Tibial nerve (tissue), 4 donors: ENCODE results near the gene MAP2K1. TPM values are rescaled to one million over a fixed set of nuclear protein-coding genes. Genes with fewer than 3 reads are reported as not detected.
"Not testable (repeated sequence)": the region's sequence is repeated elsewhere in the genome, so short reads cannot be mapped to it uniquely, and the experiment has no call there.

ENCODE experiments used
- DNase-seq, 2 donors: peaks; one replicate each; pipeline ENCODE4 v3.0.0-alpha.2; 2019; ENCODE audit warnings: low spot score in 2 of 2
- H3K27ac ChIP-seq, 4 donors: fragments of 200-600 bp; sonication (generic) in 3 of 4; one replicate each; pipeline ENCODE4 v1.5.1; 2017 to 2019; ENCODE audit warnings: mild to moderate bottlenecking in 1 of 4
- H3K27me3 ChIP-seq, 2 donors: fragments of 200-600 bp; sonication (generic) in 1 of 2; one replicate each; pipeline versions ENCODE4 v1.5.1 to v1.6.0; 2017 to 2019
- H3K36me3 ChIP-seq, 3 donors: fragments of 200-600 bp; sonication (generic); one replicate each; pipeline ENCODE4 v1.5.1; 2018 to 2019
- H3K4me1 ChIP-seq, 4 donors: fragments of 200-600 bp; sonication (generic) in 3 of 4; one replicate each; pipeline ENCODE4 v1.5.1; 2017 to 2019
- H3K4me3 ChIP-seq, 4 donors: fragments of 200-600 bp; sonication (generic) in 3 of 4; one replicate each; pipeline ENCODE4 v1.5.1; 2017 to 2019; ENCODE audit warnings: mild to moderate bottlenecking in 1 of 4, moderate library complexity in 1 of 4
- H3K9me3 ChIP-seq, 4 donors: fragments of 200-600 bp; sonication (generic) in 3 of 4; one replicate each; pipeline ENCODE4 v1.5.1; 2017 to 2019
- CTCF ChIP-seq, 5 experiments: fragments of 200-600 bp in 3 of 5; fragments of 450-650 bp in 2 of 5; sonication (generic) in 3 of 5; IDR thresholded peaks; one replicate each; pipeline ENCODE4 v1.5.1; 2016 to 2019; ENCODE audit warnings: antibody characterized with exemption in 5 of 5, mild to moderate bottlenecking in 3 of 5, moderate library complexity in 2 of 5
- EP300 ChIP-seq, 2 donors: sonication (generic); formaldehyde crosslinking; IDR thresholded peaks; one replicate each; pipeline ENCODE4 v1.6.1; 2017; ENCODE audit warnings: antibody characterized with exemption in 2 of 2, mild to moderate bottlenecking in 1 of 2
- POLR2A ChIP-seq, 2 donors: fragments of 450-650 bp; IDR thresholded peaks; one replicate each; pipeline ENCODE4 v1.6.1; 2017; ENCODE audit warnings: antibody characterized with exemption in 2 of 2, mild to moderate bottlenecking in 2 of 2, moderate library complexity in 2 of 2
- WGBS, 2 donors: methylation state at CpG; one replicate each; pipeline ENCODE4 v1.1.5; 2018; 5-methylcytosine and 5-hydroxymethylcytosine counted together
- total RNA-seq, 4 donors: library from RNA; depleted of rRNA; stranded (reverse); fragments of >200 nt; gene quantifications; one replicate each; pipeline ENCODE4 v1.1.0, GENCODE V29; 2016

MAP2K1 gene
- total RNA-seq, 4 donors from 2014 or later = 30.2 to 64.8 (median 41.4) TPM

- Histone ChIP-seq H3K4me3 (peak overlapping the region; percentile 63 to 92 (median 82)), H3K27ac (peak overlapping the region; percentile 48 to 91 (median 84)), H3K4me1 (peaks cover 0 to 50% (median 13%) of the 10 kb centered on the region in 4 donors), H3K36me3 (peaks cover 3 to 75% (median 32%) of the 10 kb centered on the region in 3 donors), H3K27me3 (no peaks in the 10 kb centered on the region), H3K9me3 (no peaks in the 10 kb centered on the region)
- no peak for TF ChIP-seq POLR2A (IDR thresholded peaks at IDR 0.05)
- TF ChIP-seq EP300 (IDR thresholded peaks at IDR 0.05) = no peak
- TF ChIP-seq CTCF (IDR thresholded peaks at IDR 0.05) = no peak
- WGBS, 2 donors = 18 to 25% methylated on average over 17 of the region's 17 CpGs
- DNase-seq = no peak
Observed at GRCh38 chr15:66496951-66497501, 110.3 kb downstream of the MAP2K1 start.

DNA sequence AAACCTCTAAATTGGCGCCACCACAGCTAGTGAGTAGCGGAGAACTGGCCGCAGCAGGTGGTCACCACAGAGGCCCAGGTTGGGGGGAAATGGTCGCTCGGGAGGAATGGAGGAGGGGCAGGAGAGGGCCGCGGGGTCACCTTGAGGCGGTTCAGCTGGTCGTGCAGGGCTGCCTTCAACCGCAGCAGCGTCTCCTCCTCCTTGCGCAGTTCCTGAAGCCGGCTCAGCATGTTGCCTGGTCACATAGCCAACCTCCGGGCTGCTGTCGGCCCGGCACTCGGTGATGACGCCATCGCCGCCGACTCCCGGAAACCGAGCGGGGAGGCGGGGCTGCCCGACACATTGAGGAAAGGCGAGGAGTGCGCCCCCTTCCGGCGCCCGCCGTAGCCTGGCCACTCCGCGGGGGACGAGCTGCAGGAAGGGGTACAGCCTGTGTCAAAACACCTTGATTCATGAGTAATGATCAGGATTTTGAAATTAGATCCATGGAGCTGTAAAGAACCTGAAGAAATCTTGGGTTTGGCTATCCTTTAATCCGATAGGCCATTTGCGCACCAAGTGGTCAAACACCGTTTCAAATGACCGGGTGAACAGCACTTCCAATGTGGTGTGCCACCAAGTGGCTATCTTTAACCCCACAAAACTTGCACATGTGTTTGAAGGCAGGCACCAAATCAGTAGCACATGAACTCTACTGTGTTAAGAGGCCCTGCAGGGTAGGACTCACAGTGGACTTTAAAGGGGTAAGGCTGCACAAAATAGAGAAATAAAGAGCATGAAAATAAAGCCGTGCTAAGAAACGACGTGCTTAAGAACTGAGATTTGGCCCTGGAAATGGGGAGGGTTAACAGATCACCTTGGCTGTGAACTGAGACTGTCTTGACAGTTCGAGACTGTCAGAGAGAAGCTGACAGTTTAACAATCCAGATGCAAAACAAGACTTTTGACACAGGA lies 111.1 kb downstream of the MAP2K1 start, which contains the start of gene SNAPC5:
Gene SNAPC5, minus strand, starts transcription at position 261 of the 954 bp plus-strand sequence. Its CDS starts 31 bp downstream, at position 230.
- peaks cover 0 to 58% (median 17%) of the 10 kb centered on the region in 4 donors for H3K4me1 ChIP-seq

DNA sequence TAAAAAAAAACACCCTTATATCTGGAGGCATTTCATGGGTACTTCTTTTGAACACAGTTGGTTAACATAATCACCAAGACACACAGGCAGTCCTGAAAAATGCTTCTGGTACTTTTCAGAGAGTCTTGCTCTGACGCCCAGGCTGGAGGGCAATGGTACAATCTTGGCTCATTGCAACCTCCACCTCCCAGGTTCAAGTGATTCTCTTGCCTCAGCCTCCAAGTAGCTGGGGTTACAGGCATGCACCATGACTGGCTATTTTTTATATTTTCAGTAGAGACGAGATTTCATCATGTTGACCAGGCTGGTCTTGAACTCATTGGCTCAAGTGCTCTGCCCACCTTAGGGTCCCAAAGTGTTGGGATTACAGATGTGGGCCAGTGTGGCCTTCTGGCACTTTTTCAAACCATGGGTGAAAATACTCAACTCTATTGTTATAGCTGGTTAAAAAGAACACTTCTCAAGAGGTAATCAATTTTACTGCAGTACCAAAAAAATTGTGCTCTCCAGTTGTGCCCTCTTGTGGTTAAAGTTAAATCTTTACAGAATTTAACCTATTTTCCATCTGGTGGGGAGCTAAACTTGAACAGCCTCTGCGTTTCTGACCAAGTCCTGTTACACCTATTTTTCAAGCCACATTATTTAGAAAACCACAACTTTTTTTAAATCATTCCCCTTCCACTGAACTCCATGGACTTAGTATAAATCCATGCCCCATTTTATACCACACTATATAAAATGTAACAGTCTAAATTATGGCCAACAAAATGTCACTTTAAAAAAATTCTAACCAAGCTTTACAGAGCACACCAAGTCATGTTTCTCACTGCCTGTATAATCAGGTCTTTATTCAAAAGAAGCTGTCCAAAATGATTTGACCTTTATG lies 112.0 kb downstream of the MAP2K1 start:
- DNase-seq = no peak
- Histone ChIP-seq H3K27me3 (no peaks in the 10 kb centered on the region), H3K9me3 (no peaks in the 10 kb centered on the region), H3K27ac (peak overlapping the region in 1 of 4 donors; percentile 78), H3K4me3 (no peak overlapping the region), H3K4me1 (peaks cover 0 to 65% (median 27%) of the 10 kb centered on the region in 4 donors), H3K36me3 (peaks cover 3 to 73% (median 32%) of the 10 kb centered on the region in 3 donors)
- 37 to 47% methylated on average over 3 of the region's 3 CpGs for WGBS, 2 donors
- TF ChIP-seq EP300 (IDR thresholded peaks at IDR 0.05) = no peak
- TF ChIP-seq POLR2A (IDR thresholded peaks at IDR 0.05) = no peak
- peak in 3 of 5 experiments; percentile 9 to 40 (median 21) for TF ChIP-seq CTCF (IDR thresholded peaks at IDR 0.05)

More for the DNA sequence above, 111.1 kb downstream of the MAP2K1 start, which contains the start of gene SNAPC5:
- DNase-seq = peak; percentile 96 to 97
- Histone ChIP-seq H3K36me3 (peaks cover 3 to 76% (median 32%) of the 10 kb centered on the region in 3 donors), H3K27me3 (no peaks in the 10 kb centered on the region), H3K4me3 (peak within 1 kb of the TSS; percentile 63 to 92 (median 82)), H3K27ac (peak within 1 kb of the TSS; percentile 48 to 91 (median 84)), H3K9me3 (no peaks in the 10 kb centered on the region)
- WGBS, 2 donors = 8 to 14% methylated on average over 22 to 33 of the region's 43 CpGs
- TF ChIP-seq POLR2A (IDR thresholded peaks at IDR 0.05) = peak; percentile 29 to 66
- TF ChIP-seq EP300 (IDR thresholded peaks at IDR 0.05) = peak; percentile 83 to 94
- TF ChIP-seq CTCF (IDR thresholded peaks at IDR 0.05) = peak; percentile 97 to 99 (median 98)

GRCh38 chr15:66500346-66500745 lies 113.6 kb downstream of the MAP2K1 start:
- not testable (repeated sequence) for H3K9me3 ChIP-seq, DNase-seq, H3K4me3 ChIP-seq, H3K27me3 ChIP-seq, H3K27ac ChIP-seq
- Histone ChIP-seq H3K4me1 (peaks cover 0 to 55% (median 29%) of the 10 kb centered on the region in 4 donors), H3K36me3 (peaks cover 3 to 58% (median 32%) of the 10 kb centered on the region in 3 donors)
- 83 to 88% methylated on average over 7 of the region's 7 CpGs for WGBS, 2 donors

- TF ChIP-seq POLR2A (IDR thresholded peaks at IDR 0.05) (no peak), EP300 (IDR thresholded peaks at IDR 0.05) (no peak), CTCF (IDR thresholded peaks at IDR 0.05) (no peak)
- H3K27me3 ChIP-seq = no peaks in the 10 kb centered on the region
- peaks cover 0 to 48% (median 18%) of the 10 kb centered on the region in 4 donors for H3K4me1 ChIP-seq
- peaks cover 3 to 52% (median 32%) of the 10 kb centered on the region in 3 donors for H3K36me3 ChIP-seq
- WGBS, 2 donors = 75 to 81% methylated on average over 10 of the region's 10 CpGs
- H3K9me3 ChIP-seq = no peaks in the 10 kb centered on the region
- DNase-seq = no peak
- H3K4me3 ChIP-seq = no peak overlapping the region
- H3K27ac ChIP-seq = no peak overlapping the region
Observed at GRCh38 chr15:66502491-66502890, 115.8 kb downstream of the MAP2K1 start.

GRCh38 chr15:66503041-66503648 lies 116.4 kb downstream of the MAP2K1 start:
- WGBS, 2 donors = 56 to 59% methylated on average over 13 of the region's 13 CpGs
- DNase-seq, H3K27me3 ChIP-seq, H3K9me3 ChIP-seq: not testable (repeated sequence)
- Histone ChIP-seq H3K27ac (peak overlapping the region in 2 of 4 donors; percentile 95), H3K36me3 (peaks cover 3 to 52% (median 32%) of the 10 kb centered on the region in 3 donors), H3K4me1 (peaks cover 0 to 44% (median 16%) of the 10 kb centered on the region in 4 donors), H3K4me3 (peak overlapping the region in 3 of 4 donors; percentile 74 to 97 (median 78))
